Lung microvascular endothelial cell (primary cell): Measurements from ENCODE around the gene TYW3. TPM values are rescaled to one million over a fixed set of nuclear protein-coding genes. Genes with fewer than 3 reads are reported as not detected.
"Not testable (repeated sequence)": the region's sequence is repeated elsewhere in the genome, so short reads cannot be mapped to it uniquely, and the experiment has no call there.

Source experiments
- DNase-seq, 2 donors: peaks; one replicate each; pipeline versions ENCODE4 v3.0.0 to v3.0.0-alpha.2; 2010; ENCODE audit warnings: low read depth in 2 of 2
- total RNA-seq: library from RNA; depleted of rRNA; stranded (reverse); fragments of >200 nt; gene quantifications from 2 replicates; pipeline ENCODE4 v1.2.1, GENCODE V29; 2014

TYW3 gene
- total RNA-seq, 1 donor from 2014 or later, result 10.1 TPM

DNA sequence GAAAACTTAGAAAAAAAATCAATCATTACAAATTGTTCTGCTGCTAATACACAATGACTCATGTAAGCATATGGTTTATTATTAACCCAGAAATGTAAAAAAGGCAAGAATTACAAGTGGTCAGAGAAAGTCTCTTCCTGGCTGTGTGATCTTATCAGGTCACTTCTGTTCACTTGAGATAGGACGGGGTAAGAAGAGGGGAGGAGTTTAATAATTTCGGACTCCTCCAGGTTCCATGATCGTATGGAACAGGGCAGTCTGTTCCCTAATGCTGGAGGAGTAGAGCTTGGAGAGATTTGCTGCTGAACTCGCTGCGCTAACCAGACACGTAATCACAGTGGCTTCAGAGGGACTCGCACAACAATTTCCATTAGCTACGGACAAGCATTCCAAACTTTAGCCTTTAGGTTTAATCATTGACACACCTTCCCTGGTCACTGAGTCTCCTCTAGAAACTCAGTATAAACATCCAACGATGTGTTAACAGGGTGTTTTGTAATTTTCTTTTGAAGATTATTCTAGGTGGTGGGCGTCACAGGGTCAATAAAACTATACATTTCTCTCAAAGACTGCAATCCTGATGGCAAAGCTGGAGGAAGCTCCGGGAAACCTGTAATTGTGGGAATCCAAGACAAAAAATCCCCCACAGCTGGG lies 1.4 kb upstream of the TYW3 start:
- DNase-seq, result peak in 1 of 2 donors; percentile 21

DNA sequence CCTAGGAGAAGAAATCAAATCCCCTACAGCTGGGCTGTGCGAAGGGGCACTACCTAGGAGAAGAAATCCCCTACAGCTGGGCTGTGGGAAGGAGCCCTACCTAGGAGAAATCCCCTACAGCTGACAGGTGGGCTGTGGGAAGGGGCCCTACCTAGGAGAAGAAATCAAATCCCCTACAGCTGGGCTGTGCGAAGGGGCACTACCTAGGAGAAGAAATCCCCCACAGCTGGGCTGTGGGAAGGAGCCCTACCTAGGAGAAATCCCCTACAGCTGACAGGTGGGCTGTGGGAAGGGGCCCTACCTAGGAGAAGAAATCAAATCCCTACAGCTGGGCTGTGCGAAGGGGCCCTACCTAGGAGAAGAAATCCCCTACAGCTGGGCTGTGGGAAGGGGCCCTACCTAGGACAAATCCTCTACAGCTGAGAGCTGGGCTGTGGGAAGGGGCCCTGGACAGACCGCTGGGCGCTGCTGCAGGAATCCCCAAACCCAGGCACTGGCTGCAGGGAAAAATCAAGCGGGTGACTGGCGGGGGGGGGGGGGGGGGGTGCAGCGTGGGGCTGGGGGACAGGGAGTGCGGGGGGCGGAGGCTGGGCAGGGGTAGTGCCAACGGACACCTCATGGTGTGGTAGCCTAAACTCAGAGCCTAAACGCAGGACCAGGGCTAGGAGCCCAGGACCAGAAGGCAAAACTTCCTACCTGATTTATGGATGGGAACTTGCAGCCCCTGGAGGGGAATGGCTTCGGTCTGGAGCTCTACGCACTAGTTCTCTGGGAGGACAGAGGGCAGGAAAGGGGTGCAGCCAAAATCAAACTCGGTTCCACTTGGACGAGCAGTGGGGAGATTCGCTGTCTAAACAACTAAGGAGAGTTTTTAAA lies 643 bp upstream of the TYW3 start:
- not testable (repeated sequence) for DNase-seq

DNA sequence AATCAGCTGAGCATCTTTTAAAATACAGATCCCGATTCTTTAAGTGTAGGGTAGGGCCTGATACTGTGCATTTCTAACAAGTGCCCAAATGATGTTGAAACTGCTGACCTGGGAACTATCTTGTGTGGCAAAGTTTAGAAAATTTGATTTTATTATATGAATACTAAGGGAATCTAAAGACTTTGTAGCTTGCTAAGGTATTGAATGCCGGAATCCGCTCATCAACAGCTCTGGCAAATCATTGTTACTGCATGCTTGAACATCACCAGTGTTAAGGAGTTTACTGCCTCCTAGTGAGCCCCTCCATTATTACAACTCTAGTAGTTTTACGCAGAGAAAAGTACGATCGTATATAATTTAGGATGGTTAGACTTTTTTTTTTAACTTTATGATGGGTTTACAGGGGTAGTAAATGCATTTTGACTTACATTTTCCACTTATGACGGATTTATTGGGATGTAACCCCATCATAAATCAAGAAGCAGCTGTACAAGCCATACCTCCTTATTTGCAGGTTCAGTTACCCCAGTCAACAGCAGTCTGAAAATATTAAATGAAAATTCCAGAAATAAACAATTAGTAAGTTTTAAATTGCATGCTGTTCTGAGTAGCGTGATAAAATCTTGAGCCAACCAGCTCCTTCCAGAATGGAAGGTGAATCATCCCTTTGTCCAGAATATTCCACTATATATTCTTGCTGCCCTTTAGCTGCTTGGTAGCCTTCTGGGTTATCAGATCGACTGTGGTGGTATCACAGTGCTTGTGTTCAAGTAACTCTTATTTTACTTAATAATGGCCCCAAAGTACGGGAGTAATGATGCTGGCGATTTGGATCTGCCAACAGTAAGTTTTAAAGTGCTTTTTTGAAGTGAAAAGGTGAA lies 892 bp downstream of the TYW3 start:
- DNase-seq, result peak; percentile 82 to 85

DNA sequence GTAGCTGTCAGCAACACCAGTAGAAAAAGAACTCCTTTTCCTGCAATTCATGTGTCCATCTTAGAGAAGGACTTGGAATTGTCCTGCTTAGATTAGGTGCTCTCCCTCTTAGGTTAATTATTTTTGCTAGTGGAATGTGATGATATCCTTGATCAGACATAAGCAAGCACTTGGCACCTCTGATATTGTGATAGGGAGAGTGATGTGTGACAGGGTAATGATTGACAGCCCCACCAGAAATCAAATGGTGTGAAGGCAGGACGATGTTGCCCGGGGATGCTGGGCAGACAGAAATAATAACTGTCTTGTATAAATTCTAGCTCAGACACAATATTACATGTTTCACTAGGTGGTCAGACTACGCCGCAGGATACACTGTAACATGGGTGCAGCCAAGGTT lies 4.4 kb downstream of the TYW3 start:
- DNase-seq, result no peak

DNA sequence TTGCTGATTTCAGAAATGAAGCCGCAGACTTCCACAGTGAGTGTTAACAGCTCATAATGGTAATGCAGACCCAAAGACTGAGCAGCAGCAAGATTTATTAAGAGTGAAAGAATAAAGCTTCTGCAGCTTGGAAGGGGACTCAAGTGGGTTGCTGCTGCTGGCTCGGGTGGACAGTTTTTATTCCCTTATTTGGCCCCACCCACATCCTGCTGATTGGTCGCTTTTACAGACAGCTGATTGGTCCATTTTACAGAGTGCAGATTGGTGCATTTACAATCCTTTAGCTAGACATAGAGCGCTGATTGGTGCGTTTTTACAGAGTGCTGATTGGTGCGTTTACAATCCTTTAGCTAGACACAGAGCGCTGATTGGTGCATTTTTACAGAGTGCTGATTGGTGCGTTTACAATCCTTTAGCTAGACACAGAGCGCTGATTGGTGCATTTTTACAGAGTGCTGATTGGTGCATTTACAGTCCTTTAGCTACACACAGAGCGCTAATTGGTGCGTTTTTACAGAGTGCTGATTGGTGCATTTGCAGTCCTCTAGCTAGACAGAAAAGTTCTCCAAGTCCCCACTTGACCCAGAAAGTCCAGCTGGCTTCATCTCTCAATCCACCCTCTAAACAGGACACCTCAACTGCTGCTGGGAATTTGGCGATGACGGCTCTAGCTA lies 7.5 kb downstream of the TYW3 start:
- DNase-seq, result not testable (repeated sequence)

DNA sequence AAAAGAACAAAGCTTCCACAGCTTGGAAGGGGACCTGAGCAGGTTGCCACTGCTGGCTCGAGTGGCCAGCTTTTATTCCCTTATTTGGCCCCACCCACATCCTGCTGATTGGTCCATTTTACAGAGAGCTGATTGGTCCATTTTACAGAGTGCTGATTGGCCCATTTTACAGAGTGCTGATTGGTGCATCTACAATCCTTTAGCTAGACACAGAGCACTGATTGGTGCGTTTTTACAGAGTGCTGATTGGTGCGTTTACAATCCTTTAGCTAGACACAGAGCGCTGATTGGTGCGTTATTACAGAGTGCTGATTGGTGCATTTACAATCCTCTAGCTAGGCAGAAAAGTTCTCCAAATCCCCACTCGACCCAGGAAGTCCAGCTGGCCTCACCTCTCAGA lies 12.3 kb downstream of the TYW3 start:
- not testable (repeated sequence) for DNase-seq

DNA sequence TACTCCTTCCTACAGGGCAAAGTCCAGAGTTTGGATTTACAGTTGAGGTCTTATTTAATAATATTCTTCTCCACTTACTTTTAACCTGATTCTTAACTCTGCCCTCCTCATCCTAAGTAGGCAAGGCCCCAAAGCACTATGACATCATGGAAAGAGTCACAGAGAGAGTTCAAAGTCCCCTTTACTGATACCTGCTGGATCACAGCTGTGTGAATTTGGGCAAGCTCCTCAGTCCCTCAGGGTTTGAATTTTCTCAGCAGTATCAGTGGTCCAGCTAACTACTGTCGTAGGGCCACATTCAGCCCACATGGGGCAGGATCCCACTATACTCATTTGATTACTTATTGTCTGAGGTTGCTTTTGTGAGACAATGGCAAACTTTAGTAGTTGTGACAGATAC lies 16.0 kb downstream of the TYW3 start:
- DNase-seq, result no peak

DNA sequence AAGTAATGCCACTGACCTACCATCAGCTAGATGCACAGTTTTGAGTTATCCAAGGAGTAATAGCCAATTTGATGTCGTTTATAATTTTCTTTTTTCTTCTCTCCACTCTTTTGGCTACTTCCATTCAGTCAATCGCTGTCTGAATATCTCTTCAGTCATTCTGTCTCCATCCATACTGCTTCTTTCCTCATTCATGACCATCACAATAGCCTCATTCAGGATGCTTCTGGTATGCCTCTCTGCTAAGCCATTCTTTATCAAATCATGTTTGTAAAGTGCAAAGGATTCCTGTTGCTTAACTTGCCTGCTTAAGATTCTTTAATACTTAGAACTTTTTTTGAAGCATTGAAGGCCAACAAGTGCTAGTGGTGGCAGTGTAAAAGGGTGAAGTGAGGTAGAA lies 20.2 kb downstream of the TYW3 start:
- DNase-seq, result no peak

DNA sequence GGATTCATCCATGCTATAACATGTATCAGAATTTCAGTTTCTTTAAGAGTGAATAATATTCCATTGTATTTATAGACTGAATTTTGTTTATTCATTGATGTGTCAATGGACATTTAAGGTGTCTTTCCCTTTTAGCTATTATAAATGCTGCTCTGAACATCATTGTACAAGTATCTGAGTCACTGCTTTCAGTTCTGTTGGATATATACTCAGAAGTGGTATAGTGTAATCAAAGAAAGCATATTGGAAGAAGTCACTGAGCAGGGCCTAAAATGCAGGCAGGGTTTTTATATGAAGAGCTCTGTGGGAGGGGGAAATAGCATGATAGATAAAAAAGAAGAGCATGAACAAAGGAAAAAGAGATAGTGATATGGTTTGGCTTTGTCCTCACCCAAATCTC lies 22.5 kb downstream of the TYW3 start:
- no peak for DNase-seq

DNA sequence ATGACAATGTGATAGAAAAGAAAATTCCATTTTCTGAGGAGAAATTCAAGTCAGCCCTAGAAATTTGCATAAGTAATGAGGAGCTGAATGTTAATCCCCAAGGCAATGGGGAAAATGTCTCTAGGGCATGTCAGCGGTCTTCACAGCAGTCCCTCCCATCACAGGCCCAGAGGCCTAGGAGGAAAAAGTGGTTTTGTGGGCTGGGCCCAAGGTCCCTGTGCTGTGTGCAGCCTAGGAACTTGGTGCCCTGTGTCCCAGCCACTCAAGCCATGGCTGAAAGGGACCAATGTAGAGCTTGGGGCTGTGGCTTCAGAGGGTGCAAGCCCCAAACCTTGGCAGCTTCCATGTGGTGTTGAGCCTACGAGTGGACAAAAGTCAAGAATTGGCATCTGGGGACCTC lies 23.7 kb downstream of the TYW3 start:
- not testable (repeated sequence) for DNase-seq

DNA sequence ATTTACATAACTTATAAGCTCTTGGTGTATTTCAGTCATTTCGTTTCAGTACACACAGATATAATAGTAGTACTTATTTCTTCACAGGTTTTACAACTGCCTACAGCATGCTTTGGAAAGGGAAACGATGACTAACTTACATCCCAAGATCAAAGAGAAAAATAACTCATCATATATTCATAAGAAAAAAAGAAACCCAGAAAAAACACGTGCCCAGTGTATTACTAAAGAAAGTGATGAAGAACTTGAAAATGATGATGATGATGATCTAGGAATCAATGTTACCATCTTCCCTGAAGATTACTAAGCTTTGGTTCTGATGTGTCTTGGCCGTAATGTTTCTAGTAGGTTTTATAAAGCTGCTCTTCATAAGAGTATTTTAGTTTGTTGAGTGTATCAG lies 30.9 kb downstream of the TYW3 start:
- DNase-seq, result peak in 1 of 2 donors; percentile 27

DNA sequence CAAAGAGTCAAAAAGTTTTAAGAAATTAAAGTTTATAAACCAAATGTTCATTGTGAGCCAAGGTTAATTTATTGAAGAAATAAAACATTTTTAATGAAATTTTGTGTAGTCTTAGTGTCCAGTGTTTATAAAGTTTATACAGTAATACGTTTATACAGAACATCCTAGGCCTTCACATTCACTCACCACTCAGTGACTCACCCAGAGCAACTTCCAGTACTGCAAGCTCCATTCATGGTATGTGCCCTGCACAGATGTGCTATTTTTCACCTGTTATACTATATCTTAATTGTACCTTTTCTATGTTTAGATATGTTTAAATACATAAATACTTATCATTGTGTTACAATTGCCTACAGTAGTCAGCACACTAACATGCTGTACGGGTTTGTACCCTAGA lies 33.6 kb downstream of the TYW3 start:
- no peak for DNase-seq

DNA sequence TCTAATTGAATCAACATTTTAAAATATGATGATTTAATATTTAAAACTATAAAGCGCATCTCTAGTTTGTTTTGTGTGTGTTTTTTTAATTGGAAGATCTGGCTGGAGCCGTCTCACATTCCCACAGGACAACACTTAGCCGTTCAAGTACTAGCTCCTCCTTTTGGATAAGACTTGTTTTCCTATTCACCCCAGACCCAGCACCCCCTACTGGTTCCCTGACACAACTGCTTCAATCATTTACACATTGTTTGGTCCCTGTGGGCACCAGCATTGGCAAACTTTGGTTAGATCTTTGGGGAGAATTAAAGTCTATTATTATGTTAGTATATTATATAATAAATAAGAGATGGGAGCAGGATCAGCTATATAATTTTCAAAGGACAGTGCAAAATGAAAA lies 34.5 kb downstream of the TYW3 start:
- peak; percentile 2 to 14 for DNase-seq

DNA sequence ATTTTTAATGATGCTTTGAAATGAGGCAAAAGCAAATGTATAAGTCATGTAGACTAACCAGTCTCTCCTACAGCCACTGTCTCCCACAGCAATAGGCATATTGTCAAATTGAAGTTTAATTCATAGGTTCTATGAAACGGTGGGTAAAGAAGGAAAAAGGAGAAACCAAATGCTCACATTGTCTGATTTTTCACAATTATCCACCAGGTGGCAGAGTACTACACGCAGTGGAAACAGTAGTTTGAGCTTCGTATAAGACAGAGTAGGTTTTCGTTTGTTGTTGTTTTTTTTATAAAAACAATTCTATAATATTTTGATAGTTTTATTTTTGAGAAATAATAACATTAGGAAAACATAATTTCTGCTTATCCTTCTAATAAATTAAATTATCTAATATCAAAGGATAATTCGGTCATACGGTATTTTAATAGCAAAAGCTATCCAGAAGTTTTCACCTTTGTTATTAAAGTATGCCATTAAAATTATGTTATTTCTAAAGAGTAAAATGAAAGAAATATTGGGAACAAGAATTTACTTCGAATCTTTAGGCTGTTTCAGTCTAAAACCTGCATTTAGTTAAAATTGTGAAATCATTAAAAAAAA lies 39.1 kb downstream of the TYW3 start:
- DNase-seq, result peak; percentile 53 to 66

DNA sequence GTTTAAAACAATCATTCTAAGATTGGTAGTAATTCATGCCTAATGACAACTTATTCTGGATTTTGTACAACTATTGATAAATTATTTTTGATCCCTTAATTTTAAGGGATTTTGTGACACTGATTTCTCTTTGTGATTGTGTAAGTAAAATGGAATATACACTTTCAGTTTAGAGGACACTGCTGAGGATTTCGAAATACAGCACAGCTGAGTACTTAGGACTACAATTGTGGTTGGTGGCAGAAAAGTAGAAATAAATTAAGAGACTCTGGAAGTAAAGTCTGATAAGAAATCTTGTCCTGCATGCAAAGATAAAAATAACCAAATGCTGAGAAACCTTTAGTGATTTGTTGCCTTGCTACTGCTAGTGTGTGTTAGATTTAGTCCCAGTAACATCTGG lies 40.0 kb downstream of the TYW3 start:
- no peak for DNase-seq

DNA sequence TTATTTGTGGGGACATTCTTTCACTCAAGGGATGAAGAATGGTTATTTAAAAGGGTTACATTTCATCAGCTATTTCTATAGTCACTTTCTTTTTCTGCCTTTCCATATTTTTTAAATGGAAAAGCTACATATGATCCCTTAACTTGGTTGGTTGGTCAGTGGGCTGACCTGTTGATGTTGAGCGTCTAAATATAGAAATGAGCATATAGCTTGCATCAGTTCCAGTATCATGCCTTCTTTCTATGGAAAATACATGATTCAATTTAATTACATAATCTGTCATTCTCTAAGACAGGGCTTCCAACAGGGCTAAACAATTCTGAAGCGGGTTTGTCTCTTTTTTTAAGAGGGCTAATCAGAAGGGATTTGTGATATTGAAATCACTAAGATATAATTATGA lies 40.6 kb downstream of the TYW3 start:
- DNase-seq, result no peak

DNA sequence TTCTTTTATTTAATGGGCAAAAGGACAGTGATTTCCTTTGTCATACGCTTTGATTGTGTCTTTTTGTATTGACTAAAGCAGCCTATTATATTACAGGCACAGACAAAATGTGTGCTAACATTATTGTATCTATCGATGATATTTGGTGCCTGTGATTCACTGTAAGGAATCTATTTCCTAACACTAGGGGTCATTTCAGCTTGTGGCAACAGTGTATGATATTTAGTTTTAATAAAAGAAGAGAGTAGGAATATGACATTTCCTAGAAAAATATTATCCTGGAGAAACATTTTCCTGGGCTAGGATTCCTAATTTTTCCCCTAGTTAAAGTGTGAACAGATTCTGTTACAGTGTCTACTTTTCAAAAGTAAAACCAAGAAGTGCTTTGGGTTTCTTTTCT lies 42.8 kb downstream of the TYW3 start:
- DNase-seq, result no peak

DNA sequence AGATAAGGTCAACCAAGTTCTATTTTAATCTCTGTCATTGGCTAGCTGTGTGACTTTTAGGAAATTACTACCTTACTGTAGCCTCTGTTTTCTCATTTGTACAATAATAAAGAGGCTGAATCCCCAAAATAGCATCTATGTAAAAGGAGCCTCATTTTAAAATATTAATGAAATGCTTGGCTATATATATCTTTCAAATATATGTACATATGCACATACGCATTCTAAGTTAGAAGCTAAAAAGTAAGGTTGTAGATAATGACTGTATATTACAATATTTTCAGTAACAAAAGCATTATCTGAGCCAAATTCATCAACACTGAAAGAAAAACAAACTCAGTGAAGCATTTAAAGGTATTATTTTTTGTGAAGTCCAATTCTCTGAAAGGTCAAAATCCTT lies 44.6 kb downstream of the TYW3 start:
- no peak for DNase-seq

DNA sequence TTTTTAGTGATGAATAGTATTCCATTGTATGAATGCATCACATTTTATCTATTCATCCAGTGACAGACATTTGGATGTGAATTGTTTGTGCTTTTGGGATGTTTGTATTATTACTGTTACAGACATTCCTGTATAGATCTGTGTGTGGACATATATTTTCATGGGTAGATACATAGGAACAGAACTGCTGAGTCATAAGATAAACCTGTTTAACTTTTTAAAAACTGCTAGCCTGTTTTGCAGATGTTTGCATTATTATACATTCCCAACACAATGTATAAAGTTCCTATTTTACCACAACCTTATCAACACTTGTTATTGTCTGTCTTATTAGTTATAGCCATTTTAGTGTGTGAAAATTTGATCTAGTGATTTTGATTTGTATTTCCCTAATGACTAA lies 46.8 kb downstream of the TYW3 start:
- no peak for DNase-seq

DNA sequence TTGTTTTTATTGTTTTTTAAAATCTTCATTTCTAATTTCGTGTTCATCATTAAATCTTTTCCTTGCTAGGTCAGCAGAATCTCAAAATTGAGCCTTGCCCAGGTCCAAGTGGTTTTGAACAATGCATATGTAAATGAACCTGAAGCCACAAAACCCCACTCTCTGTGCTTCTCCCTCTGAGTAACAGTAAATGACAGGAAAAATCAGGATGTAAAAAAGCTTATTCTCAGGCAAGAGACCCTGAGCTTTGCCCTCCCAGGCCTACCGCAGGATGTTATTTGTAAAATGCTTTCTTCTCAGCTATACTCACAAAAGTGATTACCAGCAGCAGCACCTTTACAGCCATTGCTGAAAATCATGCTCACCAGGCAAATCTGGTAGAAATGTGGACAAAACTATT lies 47.6 kb downstream of the TYW3 start:
- DNase-seq, result no peak

DNA sequence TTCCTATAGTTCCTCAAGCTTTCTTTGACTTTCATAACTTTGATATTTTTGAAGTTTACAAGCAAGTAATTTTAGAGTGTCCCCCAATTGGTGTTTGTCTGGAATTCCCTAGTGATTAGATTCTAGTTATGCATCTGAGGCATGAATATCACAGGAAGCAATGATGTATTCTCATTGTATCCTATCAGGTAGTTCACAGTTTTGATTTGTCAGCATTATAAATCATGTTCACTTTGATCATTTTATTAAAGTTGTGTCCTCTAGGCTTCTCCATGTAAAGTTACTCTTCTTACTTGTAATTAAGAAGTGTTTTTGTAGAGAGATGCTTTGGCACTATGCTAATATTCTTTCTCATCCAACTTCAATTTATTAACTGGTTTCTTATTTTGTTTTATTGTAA lies 53.0 kb downstream of the TYW3 start:
- no peak for DNase-seq
